Tibial nerve (tissue), 4 donors: ENCODE results near the gene VCX3B. TPM values are rescaled to one million over a fixed set of nuclear protein-coding genes. Genes with fewer than 3 reads are reported as not detected.
"Not testable (repeated sequence)": the region's sequence is repeated elsewhere in the genome, so short reads cannot be mapped to it uniquely, and the experiment has no call there.

ENCODE experiments used
- DNase-seq, 2 donors: peaks; one replicate each; pipeline ENCODE4 v3.0.0-alpha.2; 2019; ENCODE audit warnings: low spot score in 2 of 2
- H3K27ac ChIP-seq, 4 donors: fragments of 200-600 bp; sonication (generic) in 3 of 4; one replicate each; pipeline ENCODE4 v1.5.1; 2017 to 2019; ENCODE audit warnings: mild to moderate bottlenecking in 1 of 4
- H3K27me3 ChIP-seq, 2 donors: fragments of 200-600 bp; sonication (generic) in 1 of 2; one replicate each; pipeline versions ENCODE4 v1.5.1 to v1.6.0; 2017 to 2019
- H3K36me3 ChIP-seq, 3 donors: fragments of 200-600 bp; sonication (generic); one replicate each; pipeline ENCODE4 v1.5.1; 2018 to 2019
- H3K4me1 ChIP-seq, 4 donors: fragments of 200-600 bp; sonication (generic) in 3 of 4; one replicate each; pipeline ENCODE4 v1.5.1; 2017 to 2019
- H3K4me3 ChIP-seq, 4 donors: fragments of 200-600 bp; sonication (generic) in 3 of 4; one replicate each; pipeline ENCODE4 v1.5.1; 2017 to 2019; ENCODE audit warnings: mild to moderate bottlenecking in 1 of 4, moderate library complexity in 1 of 4
- H3K9me3 ChIP-seq, 4 donors: fragments of 200-600 bp; sonication (generic) in 3 of 4; one replicate each; pipeline ENCODE4 v1.5.1; 2017 to 2019
- CTCF ChIP-seq, 5 experiments: fragments of 200-600 bp in 3 of 5; fragments of 450-650 bp in 2 of 5; sonication (generic) in 3 of 5; IDR thresholded peaks; one replicate each; pipeline ENCODE4 v1.5.1; 2016 to 2019; ENCODE audit warnings: antibody characterized with exemption in 5 of 5, mild to moderate bottlenecking in 3 of 5, moderate library complexity in 2 of 5
- EP300 ChIP-seq, 2 donors: sonication (generic); formaldehyde crosslinking; IDR thresholded peaks; one replicate each; pipeline ENCODE4 v1.6.1; 2017; ENCODE audit warnings: antibody characterized with exemption in 2 of 2, mild to moderate bottlenecking in 1 of 2
- POLR2A ChIP-seq, 2 donors: fragments of 450-650 bp; IDR thresholded peaks; one replicate each; pipeline ENCODE4 v1.6.1; 2017; ENCODE audit warnings: antibody characterized with exemption in 2 of 2, mild to moderate bottlenecking in 2 of 2, moderate library complexity in 2 of 2
- WGBS, 2 donors: methylation state at CpG; one replicate each; pipeline ENCODE4 v1.1.5; 2018; 5-methylcytosine and 5-hydroxymethylcytosine counted together
- total RNA-seq, 4 donors: library from RNA; depleted of rRNA; stranded (reverse); fragments of >200 nt; gene quantifications; one replicate each; pipeline ENCODE4 v1.1.0, GENCODE V29; 2016

VCX3B gene
- total RNA-seq, 4 donors from 2014 or later = not detected

GRCh38 chrX:8433109-8434062 lies 31.2 kb upstream of the VCX3B start:
- Histone ChIP-seq H3K27ac (no peak overlapping the region), H3K4me3 (no peak overlapping the region), H3K36me3 (no peaks in the 10 kb centered on the region), H3K9me3 (no peaks in the 10 kb centered on the region), H3K4me1 (no peaks in the 10 kb centered on the region), H3K27me3 (no peaks in the 10 kb centered on the region)
- WGBS, 2 donors = 55 to 74% methylated on average over 3 of the region's 3 CpGs
- no peak for DNase-seq
- TF ChIP-seq CTCF (IDR thresholded peaks at IDR 0.05) = no peak
- TF ChIP-seq POLR2A (IDR thresholded peaks at IDR 0.05) = no peak
- TF ChIP-seq EP300 (IDR thresholded peaks at IDR 0.05) = no peak

- 61 to 69% methylated on average over 5 of the region's 5 CpGs for WGBS, 2 donors
- no peaks in the 10 kb centered on the region for H3K4me1 ChIP-seq
- H3K36me3 ChIP-seq = no peaks in the 10 kb centered on the region
- no peaks in the 10 kb centered on the region for H3K9me3 ChIP-seq
- H3K27ac ChIP-seq = no peak overlapping the region
- TF ChIP-seq CTCF (IDR thresholded peaks at IDR 0.05) (no peak), EP300 (IDR thresholded peaks at IDR 0.05) (no peak), POLR2A (IDR thresholded peaks at IDR 0.05) (no peak)
- no peak overlapping the region for H3K4me3 ChIP-seq
- DNase-seq = no peak
- no peaks in the 10 kb centered on the region for H3K27me3 ChIP-seq
Observed at GRCh38 chrX:8447368-8447767, 17.3 kb upstream of the VCX3B start.

GRCh38 chrX:8452343-8452742 lies 12.3 kb upstream of the VCX3B start:
- WGBS, 2 donors = 100% methylated on average over 8 of the region's 21 CpGs; no CpG with 5 or more reads in 1 of the 2 donors
- not testable (repeated sequence) for H3K4me3 ChIP-seq, H3K9me3 ChIP-seq, H3K36me3 ChIP-seq, H3K27ac ChIP-seq, H3K4me1 ChIP-seq, H3K27me3 ChIP-seq, DNase-seq

- Histone ChIP-seq H3K4me1 (no peaks in the 10 kb centered on the region), H3K9me3 (no peaks in the 10 kb centered on the region), H3K27me3 (no peaks in the 10 kb centered on the region), H3K27ac (no peak overlapping the region), H3K36me3 (no peaks in the 10 kb centered on the region), H3K4me3 (no peak overlapping the region)
- DNase-seq = no peak
- TF ChIP-seq CTCF (IDR thresholded peaks at IDR 0.05) (no peak), POLR2A (IDR thresholded peaks at IDR 0.05) (no peak), EP300 (IDR thresholded peaks at IDR 0.05) (no peak)
- 22 to 41% methylated on average over 2 to 3 of the region's 3 CpGs for WGBS, 2 donors
Observed at GRCh38 chrX:8453611-8454010, 11.0 kb upstream of the VCX3B start.

- H3K9me3 ChIP-seq = no peaks in the 10 kb centered on the region
- WGBS, 2 donors = 91 to 92% methylated on average over 4 of the region's 4 CpGs
- no peak overlapping the region for H3K27ac ChIP-seq
- H3K36me3 ChIP-seq = no peaks in the 10 kb centered on the region
- H3K4me3 ChIP-seq = no peak overlapping the region
- no peaks in the 10 kb centered on the region for H3K4me1 ChIP-seq
- no peaks in the 10 kb centered on the region for H3K27me3 ChIP-seq
- no peak for TF ChIP-seq POLR2A (IDR thresholded peaks at IDR 0.05)
- TF ChIP-seq EP300 (IDR thresholded peaks at IDR 0.05) = no peak
- TF ChIP-seq CTCF (IDR thresholded peaks at IDR 0.05) = no peak
- DNase-seq = no peak
Observed at GRCh38 chrX:8455557-8455956, 9.1 kb upstream of the VCX3B start.
